ENCODE data around the gene RBM39.
"Not testable (repeated sequence)": the region's sequence is repeated elsewhere in the genome, so short reads cannot be mapped to it uniquely, and the experiment has no call there.

RBM39 gene

DNA sequence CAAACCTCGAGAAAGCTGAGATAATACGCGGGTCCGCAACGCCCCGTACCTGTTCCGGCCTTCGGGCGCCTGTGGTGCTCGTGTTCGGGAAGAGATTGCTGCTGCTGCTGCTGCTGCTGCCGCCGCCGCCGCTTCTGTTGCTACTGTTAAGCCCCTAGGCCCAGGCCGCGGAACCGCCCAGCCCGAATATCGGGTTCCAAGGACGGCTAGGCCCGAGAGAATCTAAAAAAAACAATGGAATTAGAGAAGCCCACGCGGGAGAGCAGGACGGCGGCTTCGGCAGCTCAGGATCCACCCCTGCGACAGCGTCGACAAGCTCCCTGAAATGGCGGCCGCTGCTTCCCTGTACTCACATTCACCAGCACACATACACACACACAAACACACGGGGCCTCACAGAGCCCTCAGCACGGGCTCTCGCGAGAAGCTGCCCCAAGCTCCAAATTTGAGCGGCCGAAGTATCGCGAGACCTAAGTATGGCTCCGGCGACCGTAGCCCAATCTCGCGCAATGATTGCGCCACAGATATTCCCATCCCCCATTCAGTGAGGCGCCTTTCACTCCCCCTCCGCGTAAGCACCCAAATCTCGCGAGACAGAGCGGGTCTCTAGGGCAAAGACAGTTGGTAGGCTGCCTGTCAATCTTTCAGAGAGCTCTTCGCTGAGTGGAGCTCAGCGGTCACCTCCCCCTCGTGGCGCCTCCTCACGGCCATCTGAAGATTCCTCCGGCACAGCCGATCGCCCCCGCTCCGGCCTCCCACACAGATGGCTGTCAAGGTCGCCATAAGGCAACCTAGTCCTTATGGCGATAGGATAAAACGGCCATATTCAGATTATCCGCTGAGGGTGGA, at the start of gene RBM39:
RBM39 (minus strand) TSS at position 369 of the 849 bp plus-strand sequence. CDS start 1,386 bp downstream, outside the sequence.
- peak; percentile 93 for FAIRE-seq

DNA sequence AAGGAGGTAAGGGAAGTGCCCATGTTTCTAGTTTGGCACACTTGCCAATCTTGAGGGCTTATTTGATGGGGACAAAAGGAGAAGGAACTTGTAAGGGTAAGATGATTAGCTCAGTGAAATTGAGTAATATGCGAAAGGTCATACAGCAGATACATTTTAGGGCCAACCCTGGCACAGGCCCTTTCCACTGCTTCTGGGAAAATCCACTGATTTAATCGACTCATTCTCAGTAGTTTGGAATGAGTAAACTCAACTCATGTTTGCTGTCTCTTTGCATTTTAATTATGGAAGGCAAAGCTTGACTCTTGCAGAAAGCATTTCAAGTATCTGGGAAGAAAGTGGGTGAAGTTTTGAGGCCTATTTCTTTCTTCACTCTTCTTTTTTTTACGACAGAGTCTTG, 49.8 kb upstream of the RBM39 start:
- DNase-seq (ENCODE audit: low spot score), result no peak
- FAIRE-seq, result no peak

More for the DNA sequence above, at the start of gene RBM39:
- DNase-seq (ENCODE audit: low spot score), result peak; percentile 100

DNA sequence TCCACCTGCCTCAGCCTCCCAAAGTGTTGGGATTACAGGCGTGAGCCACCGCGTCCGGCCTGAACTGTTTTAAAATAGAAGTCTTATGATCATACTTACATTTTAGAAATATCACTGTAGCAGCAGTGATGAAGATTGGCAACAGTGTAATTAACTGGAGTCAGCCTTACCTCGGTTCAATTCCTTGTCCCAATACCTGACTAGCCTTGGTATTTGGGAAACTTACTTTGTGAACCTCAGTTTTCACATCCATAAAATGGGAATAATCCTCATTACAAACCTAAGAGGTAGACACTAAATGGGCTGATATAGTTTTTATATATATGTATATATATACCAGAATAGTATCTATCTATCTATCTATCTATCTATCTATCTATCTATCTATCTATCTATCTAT, 49.0 kb upstream of the RBM39 start:
- DNase-seq (ENCODE audit: low spot score), result no peak

DNA sequence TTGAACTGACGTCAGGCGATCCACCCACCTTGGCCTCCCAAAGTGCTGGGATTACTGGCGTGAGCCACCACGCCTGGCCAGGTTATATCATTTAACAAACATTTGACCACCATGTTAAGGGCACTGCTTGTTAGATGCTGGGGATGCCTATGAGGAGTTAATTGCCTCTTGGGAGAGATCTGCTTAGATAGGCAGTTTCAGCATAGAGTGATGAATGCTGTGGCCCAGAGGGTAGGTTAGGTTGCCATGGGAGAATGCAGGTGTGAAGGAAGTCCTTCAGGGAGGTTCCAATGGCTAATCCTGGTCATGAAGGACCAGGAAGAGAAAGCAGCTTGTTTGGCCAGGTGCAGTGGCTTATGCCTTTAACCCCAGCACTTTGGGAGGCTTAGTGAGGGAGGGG, 46.7 kb upstream of the RBM39 start:
- DNase-seq (ENCODE audit: low spot score) (no peak), FAIRE-seq (no peak)

More for the DNA sequence above, 49.0 kb upstream of the RBM39 start:
- no peak for FAIRE-seq

DNA sequence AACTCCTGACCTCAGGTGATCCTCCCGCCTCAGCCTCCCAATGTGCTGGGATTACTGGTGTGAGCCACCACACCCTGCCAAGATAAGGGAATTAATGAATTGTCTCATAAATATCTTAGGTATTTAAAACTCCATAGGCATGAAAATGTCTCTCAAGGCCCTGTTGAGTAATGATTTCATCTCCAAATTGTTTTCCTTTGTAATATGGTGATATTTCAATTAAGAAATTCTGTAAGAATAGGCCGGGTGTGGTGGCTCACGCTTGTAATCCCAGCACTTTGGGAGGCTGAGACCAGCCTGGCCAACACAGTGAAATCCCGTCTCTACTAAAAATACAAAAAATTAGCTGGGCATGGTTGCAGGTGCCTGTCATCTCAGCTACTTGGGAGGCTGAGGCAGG, 43.5 kb upstream of the RBM39 start:
- not testable (repeated sequence) for FAIRE-seq

DNA sequence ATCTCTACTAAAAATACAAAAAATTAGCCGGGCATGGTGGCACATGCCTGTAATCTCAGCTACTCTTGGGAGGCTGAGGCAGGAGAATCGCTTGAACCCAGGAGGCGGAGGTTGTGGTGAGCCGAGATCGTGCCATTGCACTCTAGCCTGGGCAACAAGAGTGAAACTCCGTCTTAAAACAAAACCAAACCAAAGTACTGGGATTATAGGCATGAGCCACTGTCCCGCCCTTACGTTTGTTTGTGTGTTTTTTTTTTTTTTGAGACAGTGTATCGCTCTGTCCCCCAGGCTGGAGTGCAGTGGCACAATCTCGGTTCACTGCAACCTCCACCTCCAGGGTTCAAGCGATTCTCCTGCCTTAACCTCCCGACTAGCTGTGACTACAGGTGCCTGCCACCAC, 41.8 kb upstream of the RBM39 start:
- not testable (repeated sequence) for DNase-seq (ENCODE audit: low spot score); FAIRE-seq

More for the DNA sequence above, 43.5 kb upstream of the RBM39 start:
- DNase-seq (ENCODE audit: low spot score), result not testable (repeated sequence)

DNA sequence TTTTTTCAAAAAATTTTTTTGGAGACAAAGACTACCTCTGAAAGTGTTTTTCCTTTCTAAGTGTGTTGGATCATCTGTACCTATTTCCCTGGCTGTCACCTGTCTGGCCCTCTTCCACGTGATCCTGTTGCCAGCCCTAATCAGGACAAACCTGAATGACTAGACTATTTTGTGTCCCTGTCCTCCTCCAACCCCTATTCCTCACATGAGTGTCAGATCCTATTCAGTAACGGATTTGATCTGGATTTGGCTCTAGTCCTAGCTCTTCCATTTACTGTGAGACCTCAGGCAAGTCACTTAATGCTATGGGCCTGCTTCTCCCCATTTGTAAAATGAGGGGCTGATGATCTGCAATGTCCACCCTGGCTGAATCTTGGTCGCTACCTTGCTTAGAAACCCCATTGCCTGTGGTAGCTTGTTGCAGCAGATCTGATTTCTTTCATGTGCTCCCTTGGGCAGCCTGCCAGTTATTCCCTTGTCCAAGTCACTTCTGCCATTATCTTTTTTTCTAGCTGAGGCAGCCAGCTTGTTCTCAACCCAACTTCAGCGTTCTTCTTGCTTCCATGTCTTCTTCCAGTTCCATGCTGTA, 34.5 kb upstream of the RBM39 start:
- no peak for DNase-seq (ENCODE audit: low spot score)

DNA sequence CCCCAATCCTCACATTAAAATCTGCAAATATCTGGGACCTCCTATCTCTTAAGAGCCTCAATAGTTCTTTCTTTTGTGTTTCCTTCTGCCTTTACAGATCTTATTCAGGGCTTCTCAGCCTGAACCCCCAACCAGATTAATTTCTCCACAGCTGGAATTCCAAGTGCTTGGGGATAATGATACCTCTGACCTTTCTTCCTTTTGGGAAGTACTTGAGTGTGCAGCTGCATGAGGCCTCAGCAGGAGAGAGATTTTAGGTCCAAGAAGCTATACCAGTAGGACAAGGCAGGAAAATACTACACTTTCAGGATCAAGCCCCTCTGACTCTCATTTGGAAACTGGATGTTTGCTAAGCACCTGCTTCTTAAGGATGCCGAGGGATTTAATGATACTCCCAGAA, 32.3 kb upstream of the RBM39 start:
- FAIRE-seq, result no peak

More for the DNA sequence above, 34.5 kb upstream of the RBM39 start:
- FAIRE-seq, result no peak

DNA sequence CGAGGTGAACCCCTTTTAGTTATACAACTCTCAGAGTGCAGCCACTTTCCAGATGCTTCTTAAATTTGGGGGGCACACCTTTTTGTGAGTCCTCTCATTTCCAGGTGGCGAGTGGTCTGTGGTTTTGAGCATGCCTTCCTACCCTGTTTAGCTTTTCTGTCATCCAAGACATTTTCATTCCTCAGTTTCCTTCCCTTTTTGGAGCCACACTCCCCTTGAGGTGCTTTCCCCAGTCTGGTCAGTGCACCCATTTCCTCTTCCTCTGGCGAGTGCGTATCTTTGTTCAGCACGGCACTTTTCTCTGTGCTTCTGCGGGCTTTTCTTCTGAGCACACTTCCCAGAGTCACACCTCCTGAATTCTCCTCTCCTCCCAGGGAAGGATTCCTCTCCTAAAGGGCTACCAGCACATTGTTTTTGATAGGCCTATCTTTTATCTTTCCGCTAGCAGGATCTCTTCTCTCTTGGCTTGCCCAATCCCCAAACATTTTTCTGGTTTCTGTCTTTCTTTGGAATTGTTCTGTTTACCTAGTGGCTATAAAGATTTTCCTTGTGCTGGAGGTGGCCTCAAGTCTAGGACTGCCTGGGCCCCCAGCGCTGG, 31.2 kb upstream of the RBM39 start:
- DNase-seq (ENCODE audit: low spot score) (no peak), FAIRE-seq (no peak)

More for the DNA sequence above, 32.3 kb upstream of the RBM39 start:
- DNase-seq (ENCODE audit: low spot score), result no peak

DNA sequence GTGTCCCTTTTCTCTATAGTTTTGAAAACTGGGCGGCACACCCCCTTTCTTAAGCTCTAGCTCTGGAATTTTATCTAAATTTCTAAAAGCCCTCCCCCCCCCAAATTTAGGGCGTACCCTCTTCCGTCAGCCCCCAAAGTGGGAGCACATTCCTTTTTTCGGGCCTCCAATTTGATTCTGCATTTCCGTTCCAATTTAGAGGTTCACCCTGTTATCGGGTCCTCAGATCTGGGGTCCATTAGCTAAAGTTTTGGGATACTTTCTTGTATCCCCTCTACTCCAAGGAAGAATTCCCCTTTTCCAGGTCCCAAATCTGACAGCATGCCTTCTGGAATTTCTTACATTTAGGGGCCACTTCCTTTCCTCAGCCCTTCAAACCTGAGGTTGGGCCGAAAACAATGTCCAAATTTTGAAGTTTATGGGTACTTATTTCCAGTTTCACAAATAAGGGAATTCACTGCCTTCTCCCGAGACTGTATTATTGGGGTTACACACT, 30.6 kb upstream of the RBM39 start:
- FAIRE-seq, result no peak

DNA sequence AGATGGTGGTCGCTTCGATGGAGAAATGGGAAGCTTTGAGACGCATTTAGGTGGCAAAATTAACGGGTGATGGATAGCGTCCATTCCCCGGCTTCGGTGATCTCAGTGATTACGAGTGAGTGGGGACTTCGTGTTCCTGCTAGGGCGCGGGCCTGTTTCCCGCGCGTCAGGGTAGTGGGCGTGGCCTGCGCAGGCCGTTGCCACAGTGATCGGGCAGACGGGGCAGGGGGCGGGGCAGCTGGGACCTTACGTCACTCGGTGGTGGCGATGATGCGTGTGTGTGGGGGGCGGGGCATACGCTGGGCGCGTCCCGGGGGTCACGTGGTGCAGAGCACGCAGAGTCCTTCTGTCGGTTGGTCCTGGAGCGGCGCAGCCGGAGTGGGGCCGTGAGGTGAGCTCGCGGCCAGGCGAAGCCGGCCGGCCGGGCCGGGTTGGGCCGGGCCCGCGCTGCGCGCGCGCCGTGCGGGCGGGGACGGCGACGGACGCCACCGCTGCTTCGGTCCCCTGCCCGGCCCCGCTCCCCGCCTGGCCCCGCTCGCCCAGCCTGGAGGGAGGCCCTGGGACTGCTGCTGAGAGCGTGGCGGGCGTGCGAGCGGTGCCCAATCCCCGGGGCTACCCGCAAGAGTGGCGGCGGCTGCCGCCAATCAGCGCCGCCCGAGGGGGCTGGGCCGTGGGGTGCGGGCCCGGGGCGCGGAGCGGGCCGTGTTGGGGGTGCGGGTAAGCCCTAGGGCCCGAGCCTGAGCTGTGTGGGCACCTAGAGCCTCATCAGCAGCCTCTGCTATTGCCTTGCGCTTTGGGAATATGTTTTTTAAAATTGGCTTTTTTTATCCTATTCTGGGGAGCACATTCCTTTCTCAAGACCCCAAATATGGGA, 29.9 kb upstream of the RBM39 start, which contains the start of gene PHF20:
PHF20 (plus strand) TSS at position 327 of the 874 bp plus-strand sequence. CDS start 29,508 bp downstream, outside the sequence.
- FAIRE-seq, result no peak
- peak; percentile 88 for DNase-seq (ENCODE audit: low spot score)

More for the DNA sequence above, 30.6 kb upstream of the RBM39 start:
- no peak for DNase-seq (ENCODE audit: low spot score)

DNA sequence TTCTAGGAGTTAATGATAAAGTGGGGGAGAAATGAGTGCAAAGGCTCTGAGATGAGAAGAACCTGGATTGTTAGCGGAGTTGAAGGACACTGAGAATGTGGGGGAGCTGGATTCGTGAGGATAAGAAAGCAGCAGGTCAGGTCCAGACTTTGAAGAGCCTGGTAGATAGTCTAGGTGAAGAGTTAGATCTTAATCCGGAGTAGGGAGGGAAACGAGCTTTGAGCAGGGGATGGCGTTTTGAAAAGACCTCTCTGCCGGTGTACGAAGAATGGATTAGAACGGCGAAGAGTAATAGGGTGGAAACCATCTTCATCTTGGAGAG, 29.3 kb upstream of the RBM39 start:
- FAIRE-seq (no peak), DNase-seq (ENCODE audit: low spot score) (no peak)

DNA sequence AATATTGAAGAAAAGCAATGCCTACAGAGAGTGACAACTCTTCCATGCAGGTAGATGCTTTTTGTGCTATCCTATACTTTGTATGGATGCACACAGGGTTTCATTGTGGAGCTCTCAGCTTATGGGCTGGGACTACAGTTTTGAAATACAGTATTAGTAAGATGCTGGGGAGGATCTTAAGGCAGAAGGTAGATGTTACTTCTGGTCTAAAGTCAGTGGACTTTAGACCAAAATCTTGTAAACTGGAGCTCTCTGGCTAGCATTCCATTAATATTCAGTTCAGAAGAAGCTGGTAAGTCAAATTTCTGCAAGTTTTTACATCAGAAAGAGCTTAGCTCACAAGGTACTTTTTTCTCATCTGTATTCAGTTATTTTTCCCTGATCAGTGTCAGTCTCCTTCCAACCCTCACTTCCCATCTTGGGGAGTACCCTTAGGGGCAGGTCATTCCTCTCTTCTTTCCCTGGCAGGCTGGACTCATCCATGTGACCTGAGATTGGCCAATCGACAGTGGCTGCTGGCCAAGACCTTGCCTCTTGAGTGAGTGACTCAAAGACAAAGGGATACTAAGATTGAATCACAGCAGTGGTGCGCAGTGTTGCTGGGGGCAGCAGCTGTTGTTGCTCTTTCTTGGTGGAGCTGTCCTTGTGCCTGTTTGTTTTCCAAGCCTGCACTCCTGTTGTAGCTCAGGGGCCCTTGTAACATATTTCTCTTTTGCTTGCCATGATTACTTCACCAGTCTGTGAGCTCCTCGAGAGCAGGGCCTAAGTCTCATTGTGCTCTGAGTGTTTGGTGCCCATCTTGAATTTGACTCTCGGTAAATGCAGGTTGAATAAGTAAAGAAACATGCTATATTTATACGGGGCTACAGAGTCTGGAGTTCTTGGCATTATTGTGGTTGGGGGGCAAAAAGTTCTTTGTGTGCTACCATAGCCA, 26.9 kb upstream of the RBM39 start:
- FAIRE-seq (peak; percentile 59), DNase-seq (ENCODE audit: low spot score) (peak; percentile 91)

DNA sequence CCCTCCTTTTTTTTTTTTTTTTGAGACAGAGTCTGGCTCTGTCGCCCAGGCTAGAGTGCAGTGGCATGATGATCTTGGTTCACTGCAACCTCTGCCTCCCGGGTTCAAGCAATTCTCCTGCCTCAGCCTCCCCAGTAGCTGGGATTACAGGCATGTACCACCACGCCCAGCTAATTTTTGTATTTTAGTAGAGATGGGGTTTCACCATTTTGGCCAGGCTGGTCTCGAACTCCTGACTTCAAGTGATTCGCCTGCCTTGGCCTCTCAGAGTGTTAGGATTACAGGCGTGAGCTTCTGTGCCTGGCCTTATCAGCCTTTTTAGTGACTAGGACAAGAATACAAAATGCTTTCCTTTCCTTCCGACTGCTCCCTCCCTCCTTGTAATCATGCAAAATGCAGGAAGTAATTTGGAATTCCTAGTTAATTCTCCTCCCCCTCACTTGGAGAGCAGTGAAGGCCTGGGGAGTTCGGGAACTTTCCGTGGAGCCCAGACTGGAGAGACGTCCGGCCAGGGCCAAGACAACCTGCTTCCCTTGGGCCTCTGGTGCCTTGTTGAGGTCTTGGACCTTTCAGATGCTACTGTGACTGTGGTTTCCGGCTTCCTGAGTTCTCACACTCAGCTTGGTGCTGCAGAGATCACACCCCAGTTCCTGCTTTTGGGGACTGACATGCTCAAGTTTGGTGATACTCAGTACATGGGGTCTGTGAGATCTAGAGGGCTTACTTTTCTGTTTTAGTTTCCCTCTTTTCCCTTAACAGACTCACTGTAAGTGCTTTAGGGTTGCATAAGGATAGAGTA, 25.8 kb upstream of the RBM39 start:
- no peak for DNase-seq (ENCODE audit: low spot score)
- FAIRE-seq, result no peak

DNA sequence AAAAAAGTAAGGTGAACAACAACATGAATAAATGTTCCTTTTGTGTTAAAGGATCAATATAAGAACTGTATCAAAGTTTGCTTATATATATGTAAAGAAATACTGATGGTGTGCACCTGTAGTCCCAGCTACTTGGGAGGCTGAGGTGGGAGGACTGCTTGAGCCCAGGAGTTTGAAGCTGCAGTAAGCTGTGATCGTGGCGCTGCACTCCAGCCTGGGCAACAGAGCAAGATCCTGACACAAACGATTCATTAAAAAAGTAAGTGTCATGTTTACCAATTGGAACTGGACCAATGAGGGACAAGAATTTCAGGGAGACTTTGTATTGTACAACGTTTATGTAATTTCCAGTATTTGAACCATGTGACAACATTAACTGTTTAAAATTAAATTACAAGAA, 24.8 kb upstream of the RBM39 start:
- FAIRE-seq (no peak), DNase-seq (ENCODE audit: low spot score) (no peak)

DNA sequence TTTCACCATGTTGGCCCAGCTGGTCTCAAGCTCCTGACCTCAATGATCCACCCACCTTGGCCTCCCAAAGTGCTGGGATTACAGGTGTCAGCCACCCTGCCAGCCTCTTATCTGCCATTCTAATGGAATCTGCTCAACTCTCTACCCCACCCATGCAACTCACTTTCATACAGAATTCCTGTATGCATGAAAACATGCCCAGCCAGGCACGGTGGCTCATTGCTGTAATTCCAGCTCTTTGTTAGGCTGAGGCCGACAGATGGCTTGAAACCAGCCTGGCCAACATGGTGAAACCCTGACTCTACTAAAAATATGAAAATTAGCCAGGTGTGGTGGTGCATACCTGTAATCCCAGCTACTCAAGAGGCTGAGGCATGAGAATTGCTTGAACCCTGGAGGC, 22.9 kb upstream of the RBM39 start:
- DNase-seq (ENCODE audit: low spot score); FAIRE-seq: not testable (repeated sequence)

DNA sequence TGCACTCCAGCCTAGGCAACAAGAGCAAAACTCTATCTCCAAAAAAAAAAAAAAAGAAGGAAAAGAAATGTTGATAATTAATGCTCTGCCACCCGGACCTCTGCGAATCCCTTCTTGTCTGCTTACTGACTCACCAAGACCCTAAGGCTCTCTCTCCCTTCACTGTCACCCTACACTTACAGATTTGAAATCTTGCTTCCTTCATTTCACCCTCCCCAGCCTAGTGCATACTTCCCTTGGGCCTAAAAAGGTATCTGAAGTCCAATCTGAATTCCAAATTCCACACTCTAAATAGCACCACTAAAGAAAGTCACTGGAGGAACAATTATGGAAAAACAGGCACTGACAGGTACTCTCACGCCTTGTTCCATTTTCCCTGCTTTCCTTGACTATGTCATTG, 20.4 kb upstream of the RBM39 start:
- DNase-seq (ENCODE audit: low spot score) (no peak), FAIRE-seq (no peak)

DNA sequence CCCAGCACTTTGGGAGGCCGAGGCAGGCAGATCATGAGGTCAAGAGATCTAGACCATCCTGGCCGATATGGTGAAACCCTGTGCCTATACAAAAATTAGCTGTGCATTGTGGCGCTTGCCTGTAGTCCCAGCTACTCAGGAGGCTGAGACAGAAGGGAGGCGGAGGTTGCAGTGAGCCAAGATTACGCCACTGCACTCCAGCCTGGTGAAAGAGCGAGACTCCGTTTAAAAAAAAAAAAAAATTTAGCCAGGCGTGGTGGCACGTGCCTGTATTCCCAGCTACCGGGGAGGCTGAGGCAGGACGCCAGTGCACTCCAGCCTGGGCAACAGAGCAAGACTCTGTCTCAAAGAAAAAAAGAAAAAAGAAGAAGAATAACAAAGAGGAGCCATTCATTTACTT, 19.5 kb upstream of the RBM39 start:
- DNase-seq (ENCODE audit: low spot score); FAIRE-seq: not testable (repeated sequence)

DNA sequence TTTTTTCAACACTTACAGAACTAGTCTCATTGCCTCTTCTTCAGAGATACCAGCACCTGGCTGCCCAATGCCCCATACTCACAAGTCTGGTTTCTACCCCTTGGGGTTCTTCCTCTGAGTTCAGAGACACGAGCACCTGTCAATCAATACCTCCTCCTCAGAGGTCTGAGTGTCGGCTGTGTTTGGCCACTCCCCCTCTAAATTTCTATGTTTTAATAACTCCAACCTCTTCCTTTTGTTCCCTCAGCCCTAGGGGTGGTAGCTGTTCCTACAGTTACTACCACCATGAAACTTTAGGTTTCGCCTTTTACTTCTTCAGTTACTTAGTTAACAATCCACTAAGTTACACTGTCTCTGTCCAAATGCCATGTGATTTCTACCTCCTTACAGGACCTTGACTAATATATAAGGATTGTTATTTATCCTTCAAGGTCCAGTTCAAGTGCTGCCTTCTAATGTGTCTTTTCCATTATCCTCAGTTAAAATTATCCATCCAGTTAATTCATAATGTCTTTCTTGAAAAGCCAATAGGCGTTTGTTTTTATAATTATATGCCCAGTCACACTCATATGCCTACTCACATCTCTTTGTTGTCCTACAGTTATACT, 15.1 kb upstream of the RBM39 start:
- DNase-seq (ENCODE audit: low spot score) (no peak), FAIRE-seq (no peak)

Measured in RCC 7860 (cell line).